GM10266 (cell line): ENCODE results near the gene MYG1.
A peak's percentile ranks its signal among the peaks of the same experiment; 100 is the strongest.

Experiments used
- DNase-seq: peaks from one replicate; pipeline ENCODE4 v3.0.0; 2012; ENCODE audit errors: extremely low spot score
- CTCF ChIP-seq: IDR thresholded peaks from 2 replicates; pipeline ENCODE4 v1.5.1; 2012; ENCODE audit warnings: mild to moderate bottlenecking, low read depth; ENCODE audit not compliant: control insufficient read depth, insufficient read depth; ENCODE audit errors: missing control alignments

The MYG1 gene

DNA sequence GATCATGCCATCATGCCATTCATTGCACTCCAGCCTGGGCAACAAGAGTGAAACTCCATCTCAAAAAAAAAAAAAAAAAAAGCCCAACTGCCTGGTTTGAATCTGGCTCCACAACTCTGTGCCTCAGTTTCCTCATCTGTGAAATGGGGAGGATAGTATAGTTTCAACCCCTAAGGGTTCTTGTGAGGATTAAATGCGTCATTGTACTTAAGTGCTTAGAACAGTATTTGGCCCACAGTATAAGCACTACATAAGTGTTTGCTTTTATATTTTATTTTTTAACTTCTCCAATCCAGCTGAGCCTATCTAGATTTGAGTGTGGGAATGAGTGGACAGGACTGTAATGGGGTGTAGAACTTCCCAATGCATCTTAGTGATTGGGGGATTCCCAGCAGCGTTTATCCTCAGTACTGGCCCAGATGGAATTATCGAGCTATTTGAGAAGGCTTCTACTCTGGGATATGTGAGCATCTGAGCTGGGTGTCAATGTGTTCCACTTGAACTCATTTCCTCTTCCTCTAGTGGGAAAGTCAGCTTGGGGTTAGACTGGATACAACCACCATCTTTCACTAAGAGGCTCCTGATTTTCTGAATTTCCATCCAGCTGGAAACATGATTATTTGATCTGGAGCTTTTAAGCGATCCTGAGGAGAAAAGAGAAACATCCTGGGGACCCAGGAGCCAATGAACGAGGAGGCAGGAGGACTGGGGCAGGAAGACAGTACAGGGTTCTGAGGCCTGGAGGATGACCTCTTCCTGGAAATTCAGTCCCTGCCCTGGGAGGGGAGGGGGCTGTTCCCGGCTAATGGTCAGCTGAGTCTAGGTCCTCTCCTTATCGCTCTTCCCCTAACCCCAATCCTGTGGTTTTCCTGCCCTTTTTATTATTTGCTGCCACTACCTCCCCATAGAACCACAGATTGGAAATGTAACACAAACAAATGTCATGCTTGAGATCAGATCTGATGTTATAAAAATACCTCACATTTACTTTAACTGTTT is 40.7 kb upstream of the MYG1 start:
- DNase-seq, result no peak
- no peak for TF ChIP-seq CTCF

GRCh38 chr12:53259891-53260290 is 39.6 kb upstream of the MYG1 start:
- DNase-seq, result no peak
- TF ChIP-seq CTCF, result no peak

GRCh38 chr12:53265783-53266182 is 33.7 kb upstream of the MYG1 start:
- TF ChIP-seq CTCF, result no peak
- no peak for DNase-seq

- no peak for TF ChIP-seq CTCF
Observed at GRCh38 chr12:53267306-53267998, 32.0 kb upstream of the MYG1 start.

DNA sequence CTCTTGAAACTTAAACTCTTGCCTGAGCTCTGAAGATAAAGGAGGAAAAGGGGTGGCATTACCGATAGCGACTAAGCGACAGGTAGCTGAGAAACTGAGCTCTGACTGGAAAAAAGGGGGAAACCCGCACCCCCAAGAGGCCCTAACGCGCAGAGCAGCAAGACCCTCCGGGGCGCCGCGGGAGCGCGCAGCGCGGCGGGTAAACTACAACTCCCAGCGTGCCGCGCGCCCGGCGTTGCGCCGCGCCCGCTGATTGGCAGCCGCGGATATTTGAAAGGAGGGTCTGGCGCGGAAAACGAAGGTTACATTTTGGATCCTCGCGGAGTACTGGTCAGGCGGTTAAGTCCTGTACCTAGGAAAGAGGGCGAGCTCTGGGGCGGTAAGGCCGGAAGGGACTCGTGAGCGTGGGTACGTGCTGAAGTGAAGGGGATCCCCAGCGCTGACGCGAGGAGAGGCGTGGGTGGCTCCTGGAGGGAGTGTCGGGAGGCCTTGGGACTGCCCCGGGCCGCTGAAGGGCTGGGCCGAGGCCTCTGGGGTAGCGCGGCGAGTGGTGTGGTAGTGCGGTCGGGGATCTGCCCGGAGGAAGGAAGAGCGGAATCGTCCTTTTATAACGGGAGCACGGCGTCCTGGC is 31.4 kb upstream of the MYG1 start, which contains the start of gene ESPL1:
TSS of gene ESPL1 (plus strand) at position 301 of the 631 bp plus-strand sequence. CDS start 468 bp downstream, outside the sequence.
- TF ChIP-seq CTCF, result peak; percentile 46
- DNase-seq, result peak; percentile 90

More at GRCh38 chr12:53267306-53267998, 32.0 kb upstream of the MYG1 start:
- no peak for DNase-seq

- TF ChIP-seq CTCF, result no peak
- DNase-seq, result peak; percentile 32
Observed at GRCh38 chr12:53268630-53269562, 30.6 kb upstream of the MYG1 start.
